PC-9 (cell line): ENCODE data around the gene DHX58.

ENCODE experiments used
- EZH2 ChIP-seq: fragments of 200-600 bp; sonication (generic); IDR thresholded peaks from 2 replicates; pipeline ENCODE4 v1.8.0; 2017; ENCODE audit warnings: antibody characterized with exemption, low read depth
- TF ChIP-seq, protein P1 (sequence below): fragments of 200-600 bp; sonication (generic); conservative IDR thresholded peaks from 2 replicates; pipeline ENCODE4 v1.6.1; 2017; ENCODE audit warnings: mixed run types, antibody characterized with exemption, mild to moderate bottlenecking, moderate library complexity

DNA sequence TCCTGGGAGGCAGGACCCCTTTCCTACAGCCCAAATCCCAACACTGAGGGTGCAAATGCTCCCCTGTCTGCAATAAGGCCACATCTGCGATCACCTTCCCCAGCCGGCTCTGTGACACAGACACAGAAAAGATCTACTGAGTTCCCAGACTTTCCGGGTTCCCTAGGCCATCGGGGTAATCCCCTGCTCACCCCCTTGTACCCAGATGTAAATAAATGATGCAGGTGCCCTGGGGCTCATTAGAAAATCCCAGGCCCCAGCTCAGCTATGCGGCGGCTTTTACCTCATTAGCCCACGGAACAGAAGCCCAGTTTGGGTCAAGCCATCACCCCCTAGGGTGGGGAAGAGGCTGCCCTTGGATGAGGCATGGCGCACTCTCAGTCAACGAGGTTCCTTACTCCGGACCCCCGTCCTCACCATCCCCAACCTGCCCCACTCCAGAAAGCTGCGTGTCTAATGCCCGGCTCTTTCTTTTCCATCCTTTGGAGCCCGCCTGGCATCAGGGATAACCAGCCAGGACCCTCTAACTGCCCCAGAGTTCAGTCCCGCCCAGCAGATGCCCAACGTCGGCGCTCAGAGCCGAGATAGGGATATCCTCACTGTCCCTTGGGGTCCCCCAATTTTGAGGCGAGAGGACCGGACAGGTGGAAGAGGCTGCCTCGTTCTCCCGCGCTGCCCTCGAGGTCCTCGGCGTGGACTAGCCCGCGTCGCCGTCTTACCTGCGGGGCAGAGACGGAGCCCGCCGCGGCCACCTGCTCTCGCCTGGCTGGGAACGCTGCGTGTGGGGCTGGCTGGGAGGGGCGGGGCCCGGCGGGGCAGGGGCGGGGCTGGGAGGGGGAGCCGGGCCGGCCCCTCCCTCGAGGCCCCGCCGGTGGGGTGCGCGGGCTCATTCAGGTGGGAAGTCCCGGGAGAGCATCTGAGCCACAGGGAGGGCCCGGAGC, 14.6 kb downstream of the DHX58 start, which contains the start of gene ZNF385C:
- TF ChIP-seq, protein P1, sequence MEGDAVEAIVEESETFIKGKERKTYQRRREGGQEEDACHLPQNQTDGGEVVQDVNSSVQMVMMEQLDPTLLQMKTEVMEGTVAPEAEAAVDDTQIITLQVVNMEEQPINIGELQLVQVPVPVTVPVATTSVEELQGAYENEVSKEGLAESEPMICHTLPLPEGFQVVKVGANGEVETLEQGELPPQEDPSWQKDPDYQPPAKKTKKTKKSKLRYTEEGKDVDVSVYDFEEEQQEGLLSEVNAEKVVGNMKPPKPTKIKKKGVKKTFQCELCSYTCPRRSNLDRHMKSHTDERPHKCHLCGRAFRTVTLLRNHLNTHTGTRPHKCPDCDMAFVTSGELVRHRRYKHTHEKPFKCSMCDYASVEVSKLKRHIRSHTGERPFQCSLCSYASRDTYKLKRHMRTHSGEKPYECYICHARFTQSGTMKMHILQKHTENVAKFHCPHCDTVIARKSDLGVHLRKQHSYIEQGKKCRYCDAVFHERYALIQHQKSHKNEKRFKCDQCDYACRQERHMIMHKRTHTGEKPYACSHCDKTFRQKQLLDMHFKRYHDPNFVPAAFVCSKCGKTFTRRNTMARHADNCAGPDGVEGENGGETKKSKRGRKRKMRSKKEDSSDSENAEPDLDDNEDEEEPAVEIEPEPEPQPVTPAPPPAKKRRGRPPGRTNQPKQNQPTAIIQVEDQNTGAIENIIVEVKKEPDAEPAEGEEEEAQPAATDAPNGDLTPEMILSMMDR = no peak
- TF ChIP-seq EZH2 = no peak
